Measurements from ENCODE around the gene SAMD3. TPM values are rescaled to one million over a fixed set of nuclear protein-coding genes. Genes with fewer than 3 reads are reported as not detected.
"Not testable (repeated sequence)": the region's sequence is repeated elsewhere in the genome, so short reads cannot be mapped to it uniquely, and the experiment has no call there.

Gene SAMD3
- total and polyA plus RNA-seq, 2 of the 8 experiments (the other 6 are each of a cell fraction or from before 2014, with no cell fraction given), result 1.8 to 1.9 TPM

- H2BK20ac ChIP-seq (ENCODE audit: low read length); H3K4me3 ChIP-seq (ENCODE audit: extremely low read depth in 1 of 4, insufficient read depth in 2 of 4, low read depth in 3 of 4, low read length in 4 of 4); POLR2A ChIA-PET (ENCODE audit: partially characterized antibody); H3K27ac ChIP-seq (ENCODE audit: low read depth, low read length); H3K18ac ChIP-seq (ENCODE audit: extremely low read depth, low read length); H3K23ac ChIP-seq (ENCODE audit: insufficient read length); H4K8ac ChIP-seq (ENCODE audit: extremely low read depth, insufficient read depth, low read length); H2AFZ ChIP-seq (ENCODE audit: low read length); H3K4me2 ChIP-seq (ENCODE audit: insufficient read depth in 1 of 2, low read depth in 2 of 2, low read length in 2 of 2); H3K4me1 ChIP-seq (replicated peaks in 1 of 4; ENCODE audit: control insufficient read depth in 3 of 4, insufficient read depth in 4 of 4, low read length in 3 of 4); H2BK120ac ChIP-seq (replicated peaks; ENCODE audit: low read depth, low read length); H3K23me2 ChIP-seq (ENCODE audit: low read depth, low read length); H2BK5ac ChIP-seq (ENCODE audit: low read depth, low read length); H3K79me1 ChIP-seq (ENCODE audit: low read depth, low read length); H3K36me3 ChIP-seq (ENCODE audit: control insufficient read depth in 2 of 4, insufficient read depth in 4 of 4, low read length in 3 of 4); DNase-seq (ENCODE audit: low read depth in 1 of 2, low spot score in 2 of 2); H3K9ac ChIP-seq (replicated peaks in 1 of 4; ENCODE audit: extremely low read depth in 1 of 4, low read depth in 3 of 4, low read length in 3 of 4); CTCF ChIA-PET (ENCODE audit: partially characterized antibody); H4K20me1 ChIP-seq (replicated peaks in 1 of 2; ENCODE audit: control insufficient read depth in 1 of 2, insufficient read depth in 2 of 2, low read length in 2 of 2); H3K79me2 ChIP-seq (ENCODE audit: control insufficient read depth in 1 of 2, insufficient read depth in 2 of 2, low read length in 2 of 2); H2BK12ac ChIP-seq (ENCODE audit: low read depth, low read length); H3K56ac ChIP-seq (replicated peaks; ENCODE audit: insufficient read length, low read depth, low read length); H2AK5ac ChIP-seq (ENCODE audit: low read depth, low read length); H4K5ac ChIP-seq (ENCODE audit: insufficient read length, low read depth, low read length); H3K27me3 ChIP-seq (replicated peaks in 1 of 4; ENCODE audit: control insufficient read depth in 3 of 4, extremely low read depth in 1 of 4, insufficient read depth in 3 of 4, low read length in 3 of 4); H3K14ac ChIP-seq (ENCODE audit: insufficient read length); H4K91ac ChIP-seq (replicated peaks; ENCODE audit: insufficient read length, low read length); FAIRE-seq; H2BK15ac ChIP-seq (ENCODE audit: low read length); H3K4ac ChIP-seq (replicated peaks; ENCODE audit: insufficient read length, low read depth, low read length): not testable (repeated sequence)
- peaks cover 8 to 20% of the 10 kb centered on the region in 2 experiments for H3K9me3 ChIP-seq (ENCODE audit: insufficient read depth in 2 of 2, low read depth in 1 of 2, low read length in 1 of 2)
- WGBS, 2 experiments (ENCODE audit: extremely low coverage in 1 of 2, insufficient coverage in 1 of 2, insufficient read length in 1 of 2, insufficient replicate concordance in 2 of 2, low coverage in 1 of 2, low lambda C conversion rate in 2 of 2, missing lambda C conversion rate in 1 of 2), result 89% methylated on average over 4 of the region's 4 CpGs; no CpG with 5 or more reads in 1 of the 2 experiments
These were observed 28.3 kb downstream of the SAMD3 start for GRCh38 chr6:130194434-130194833.

All from H1 (cell line).